HCT116 (cell line): Measurements from ENCODE around the gene BNC2.

Source experiments
- CTCF ChIP-seq, 3 experiments: fragments of 200-600 bp in 1 of 3; sonication (generic) in 1 of 3; IDR thresholded peaks in 2 of 3; conservative IDR thresholded peaks in 1 of 3; 2 replicates each; pipeline ENCODE4 v1.5.1; 2012 to 2017; ENCODE audit warnings: low read depth in 2 of 3, low read length in 2 of 3, antibody characterized with exemption in 1 of 3, borderline replicate concordance in 1 of 3, control low read depth in 1 of 3, mild to moderate bottlenecking in 1 of 3, mixed read lengths in 1 of 3, mixed run types in 1 of 3, moderate library complexity in 1 of 3; ENCODE audit not compliant: insufficient read depth in 1 of 3
- EGR1 ChIP-seq: IDR thresholded peaks from 2 replicates; pipeline ENCODE4 v1.6.1; 2012; ENCODE audit warnings: low read depth
- EZH2 ChIP-seq: fragments of 200-600 bp; sonication (generic); IDR thresholded peaks from 2 replicates; pipeline ENCODE4 v1.6.1; 2017; ENCODE audit warnings: antibody characterized with exemption, mixed run types
- EZH2phosphoT487 ChIP-seq: fragments of 200-600 bp; IDR thresholded peaks from 2 replicates; pipeline ENCODE4 v1.6.1; 2018; ENCODE audit warnings: antibody characterized with exemption, borderline replicate concordance
- POLR2A ChIP-seq: IDR thresholded peaks from 2 replicates; pipeline ENCODE4 v1.7.0; 2011; ENCODE audit warnings: borderline replicate concordance; ENCODE audit not compliant: insufficient read depth, insufficient read length; ENCODE audit errors: extremely low read depth
- POLR2AphosphoS5 ChIP-seq: IDR thresholded peaks from 2 replicates; pipeline ENCODE4 v1.6.1; 2011; ENCODE audit warnings: mild to moderate bottlenecking, low read depth, low read length, moderate library complexity
- ZBTB33 ChIP-seq: IDR thresholded peaks from 2 replicates; pipeline ENCODE4 v1.6.1; 2011; ENCODE audit warnings: mild to moderate bottlenecking, low read length, moderate library complexity; ENCODE audit not compliant: insufficient replicate concordance; ENCODE audit errors: extremely low read depth
- ZNF274 ChIP-seq: fragments of 200-500 bp; sonication (Bioruptor generic); IDR thresholded peaks from 2 replicates; pipeline ENCODE4 v1.6.1; 2014; ENCODE audit warnings: mild to moderate bottlenecking, low read depth, low read length, inconsistent platforms
- TF ChIP-seq, protein P1 (sequence below): IDR thresholded peaks from 2 replicates; pipeline ENCODE4 v1.6.1; 2012; ENCODE audit warnings: low read depth

- TF ChIP-seq POLR2A (no peak), CTCF (IDR thresholded peaks at IDR 0.05 in 2 of 3, conservative IDR thresholded peaks at IDR 0.05 in 1 of 3; ENCODE audit: borderline replicate concordance in 1 of 3, insufficient read depth in 1 of 3, low read depth in 2 of 3, low read length in 2 of 3) (no peak), ZBTB33 (no peak), EZH2 (no peak), ZNF274 (no peak), EGR1 (no peak), EZH2phosphoT487 (no peak), POLR2AphosphoS5 (no peak)
- TF ChIP-seq, protein P1, sequence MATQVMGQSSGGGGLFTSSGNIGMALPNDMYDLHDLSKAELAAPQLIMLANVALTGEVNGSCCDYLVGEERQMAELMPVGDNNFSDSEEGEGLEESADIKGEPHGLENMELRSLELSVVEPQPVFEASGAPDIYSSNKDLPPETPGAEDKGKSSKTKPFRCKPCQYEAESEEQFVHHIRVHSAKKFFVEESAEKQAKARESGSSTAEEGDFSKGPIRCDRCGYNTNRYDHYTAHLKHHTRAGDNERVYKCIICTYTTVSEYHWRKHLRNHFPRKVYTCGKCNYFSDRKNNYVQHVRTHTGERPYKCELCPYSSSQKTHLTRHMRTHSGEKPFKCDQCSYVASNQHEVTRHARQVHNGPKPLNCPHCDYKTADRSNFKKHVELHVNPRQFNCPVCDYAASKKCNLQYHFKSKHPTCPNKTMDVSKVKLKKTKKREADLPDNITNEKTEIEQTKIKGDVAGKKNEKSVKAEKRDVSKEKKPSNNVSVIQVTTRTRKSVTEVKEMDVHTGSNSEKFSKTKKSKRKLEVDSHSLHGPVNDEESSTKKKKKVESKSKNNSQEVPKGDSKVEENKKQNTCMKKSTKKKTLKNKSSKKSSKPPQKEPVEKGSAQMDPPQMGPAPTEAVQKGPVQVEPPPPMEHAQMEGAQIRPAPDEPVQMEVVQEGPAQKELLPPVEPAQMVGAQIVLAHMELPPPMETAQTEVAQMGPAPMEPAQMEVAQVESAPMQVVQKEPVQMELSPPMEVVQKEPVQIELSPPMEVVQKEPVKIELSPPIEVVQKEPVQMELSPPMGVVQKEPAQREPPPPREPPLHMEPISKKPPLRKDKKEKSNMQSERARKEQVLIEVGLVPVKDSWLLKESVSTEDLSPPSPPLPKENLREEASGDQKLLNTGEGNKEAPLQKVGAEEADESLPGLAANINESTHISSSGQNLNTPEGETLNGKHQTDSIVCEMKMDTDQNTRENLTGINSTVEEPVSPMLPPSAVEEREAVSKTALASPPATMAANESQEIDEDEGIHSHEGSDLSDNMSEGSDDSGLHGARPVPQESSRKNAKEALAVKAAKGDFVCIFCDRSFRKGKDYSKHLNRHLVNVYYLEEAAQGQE = no peak
Observed at GRCh38 chr9:16458696-16459420, 411.6 kb downstream of the BNC2 start.
